ENCODE data around the gene CYYR1. TPM values are rescaled to one million over a fixed set of nuclear protein-coding genes. Genes with fewer than 3 reads are reported as not detected.

Gene CYYR1
- polyA plus RNA-seq, 3 donors: 0.16 to 0.30 TPM; not detected in 1

- WGBS (ENCODE audit: insufficient coverage): no CpG with 5 or more reads among the region's 4 CpGs
- DNase-seq: no peak
- Histone ChIP-seq H2AFZ (ENCODE audit: insufficient read depth, low read depth, low read length, poor library complexity, severe bottlenecking) (no peak overlapping the region), H3K9me3 (replicated peaks in 1 of 2; ENCODE audit: control insufficient read depth in 1 of 2, insufficient read depth in 1 of 2, low read length in 2 of 2) (no peaks in the 10 kb centered on the region), H3K27me3 (ENCODE audit: control insufficient read depth in 2 of 2, insufficient read depth in 2 of 2, low read length in 2 of 2) (no peaks in the 10 kb centered on the region), H3K9ac (ENCODE audit: insufficient read depth, low read length, poor library complexity, severe bottlenecking) (no peak overlapping the region), H3K4me3 (replicated peaks in 1 of 3; ENCODE audit: low read depth in 2 of 3, low read length in 3 of 3) (no peak overlapping the region), H3K36me3 (replicated peaks in 1 of 2; ENCODE audit: control insufficient read depth in 1 of 2, insufficient read depth in 2 of 2, low read length in 2 of 2) (no peaks in the 10 kb centered on the region), H3K79me2 (ENCODE audit: insufficient read depth, low read length) (no peaks in the 10 kb centered on the region), H3K4me2 (replicated peaks; ENCODE audit: extremely low read depth, low read length, poor library complexity, severe bottlenecking) (no peak overlapping the region), H3K4me1 (ENCODE audit: control insufficient read depth in 1 of 2, insufficient read depth in 2 of 2, low read length in 2 of 2) (no peaks in the 10 kb centered on the region), H3K27ac (ENCODE audit: low read depth in 1 of 2, low read length in 2 of 2) (no peak overlapping the region), H4K20me1 (ENCODE audit: insufficient read depth, low read length) (no peaks in the 10 kb centered on the region)
- intact Hi-C loops (cut with micrococcal nuclease): no loop called here
- Mint-ChIP-seq H3K4me3 (no peak overlapping the region), H3K36me3 (no peaks in the 10 kb centered on the region), H3K27ac (no peak overlapping the region), H3K4me1 (no peaks in the 10 kb centered on the region), H3K27me3 (ENCODE audit: low read depth in 3 of 3) (peaks cover 0 to 1% (median 0%) of the 10 kb centered on the region in 3 donors), H3K9me3 (peaks cover 0 to 3% (median 0%) of the 10 kb centered on the region in 7 donors)
- TF ChIP-seq CTCF (IDR thresholded peaks at IDR 0.05): no peak
Measured at GRCh38 chr21:26448751-26449150, 124.3 kb downstream of the CYYR1 start.

- Mint-ChIP-seq H3K4me3 (no peak overlapping the region), H3K27me3 (ENCODE audit: low read depth in 3 of 3) (peaks cover 0 to 1% (median 0%) of the 10 kb centered on the region in 3 donors), H3K9me3 (peaks cover 0 to 3% (median 0%) of the 10 kb centered on the region in 7 donors), H3K4me1 (no peaks in the 10 kb centered on the region), H3K27ac (no peak overlapping the region), H3K36me3 (no peaks in the 10 kb centered on the region)
- Histone ChIP-seq H3K9me3 (replicated peaks in 1 of 2; ENCODE audit: control insufficient read depth in 1 of 2, insufficient read depth in 1 of 2, low read length in 2 of 2) (no peaks in the 10 kb centered on the region), H3K4me3 (replicated peaks in 1 of 3; ENCODE audit: low read depth in 2 of 3, low read length in 3 of 3) (no peak overlapping the region), H2AFZ (ENCODE audit: insufficient read depth, low read depth, low read length, poor library complexity, severe bottlenecking) (no peak overlapping the region), H4K20me1 (ENCODE audit: insufficient read depth, low read length) (no peaks in the 10 kb centered on the region), H3K27me3 (ENCODE audit: control insufficient read depth in 2 of 2, insufficient read depth in 2 of 2, low read length in 2 of 2) (no peaks in the 10 kb centered on the region), H3K9ac (ENCODE audit: insufficient read depth, low read length, poor library complexity, severe bottlenecking) (no peak overlapping the region), H3K79me2 (ENCODE audit: insufficient read depth, low read length) (no peaks in the 10 kb centered on the region), H3K27ac (ENCODE audit: low read depth in 1 of 2, low read length in 2 of 2) (no peak overlapping the region), H3K4me1 (ENCODE audit: control insufficient read depth in 1 of 2, insufficient read depth in 2 of 2, low read length in 2 of 2) (no peaks in the 10 kb centered on the region), H3K4me2 (replicated peaks; ENCODE audit: extremely low read depth, low read length, poor library complexity, severe bottlenecking) (no peak overlapping the region), H3K36me3 (replicated peaks in 1 of 2; ENCODE audit: control insufficient read depth in 1 of 2, insufficient read depth in 2 of 2, low read length in 2 of 2) (no peaks in the 10 kb centered on the region)
- intact Hi-C loops (cut with micrococcal nuclease): no loop called here
- TF ChIP-seq CTCF (IDR thresholded peaks at IDR 0.05): no peak
- no peak for DNase-seq
- WGBS (ENCODE audit: insufficient coverage): no CpG with 5 or more reads among the region's 3 CpGs
Measured at GRCh38 chr21:26447932-26448475, 125.1 kb downstream of the CYYR1 start.
